Nephron progenitor cell (in vitro differentiated cells): ENCODE measurements around the gene NEXMIF.

ENCODE experiments used
- DNase-seq: peaks from one replicate; pipeline ENCODE4 v3.0.0; 2021
- H3K27ac Mint-ChIP-seq: 2 replicates; pipeline ENCODE4 v1.8.0; 2021; ENCODE audit warnings: mild to moderate bottlenecking, moderate library complexity, mixed read lengths
- H3K27me3 Mint-ChIP-seq: 2 replicates; pipeline ENCODE4 v1.8.0; 2021; ENCODE audit warnings: mild to moderate bottlenecking, low read depth, mixed read lengths; ENCODE audit not compliant: poor library complexity
- H3K36me3 Mint-ChIP-seq: 2 replicates; pipeline ENCODE4 v1.8.0; 2021; ENCODE audit warnings: low read depth, mixed read lengths
- H3K4me1 Mint-ChIP-seq: 2 replicates; pipeline ENCODE4 v1.8.0; 2021; ENCODE audit warnings: mixed read lengths
- H3K4me3 Mint-ChIP-seq: 2 replicates; pipeline ENCODE4 v1.8.0; 2021; ENCODE audit warnings: mild to moderate bottlenecking, moderate library complexity, mixed read lengths
- H3K9me3 Mint-ChIP-seq: 2 replicates; pipeline ENCODE4 v1.8.0; 2021; ENCODE audit warnings: mild to moderate bottlenecking, moderate library complexity, mixed read lengths
- TF ChIP-seq, protein P1 (sequence below): fragments of 200-600 bp; sonication (generic); IDR thresholded peaks from 2 replicates; pipeline ENCODE4 v1.5.0; 2021; ENCODE audit warnings: antibody characterized with exemption

NEXMIF gene

DNA sequence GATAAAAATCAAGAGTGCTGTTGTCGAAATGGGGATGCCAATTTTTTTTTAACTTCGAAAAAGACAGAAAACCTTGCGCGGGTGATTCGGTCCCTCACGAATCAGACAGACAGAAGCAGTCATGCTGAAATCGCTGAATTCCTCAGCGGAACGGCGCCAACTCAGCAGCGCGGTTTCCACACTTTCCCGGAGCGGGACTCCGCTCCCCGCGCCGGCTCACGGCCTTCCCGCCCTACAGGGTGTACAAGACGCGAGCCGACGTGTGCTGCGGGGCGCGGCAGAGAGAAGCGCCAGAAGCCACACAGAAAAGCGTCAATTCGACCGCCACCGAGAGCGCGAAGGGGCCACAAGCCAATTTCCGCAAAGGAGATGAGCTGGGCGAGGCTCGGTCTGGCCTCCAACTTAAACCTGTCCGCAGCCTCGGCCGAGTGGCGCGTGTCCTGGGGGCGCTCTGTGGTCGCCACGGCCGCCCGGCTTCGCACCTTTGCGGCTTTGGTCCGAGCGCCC lies 1.3 kb downstream of the NEXMIF start:
- Mint-ChIP-seq H3K36me3 (no peaks in the 10 kb centered on the region), H3K27me3 (peaks cover 61% of the 10 kb centered on the region), H3K27ac (no peak overlapping the region), H3K4me1 (no peaks in the 10 kb centered on the region), H3K4me3 (peak overlapping the region; percentile 88), H3K9me3 (peaks cover 56% of the 10 kb centered on the region)
- TF ChIP-seq, protein P1, sequence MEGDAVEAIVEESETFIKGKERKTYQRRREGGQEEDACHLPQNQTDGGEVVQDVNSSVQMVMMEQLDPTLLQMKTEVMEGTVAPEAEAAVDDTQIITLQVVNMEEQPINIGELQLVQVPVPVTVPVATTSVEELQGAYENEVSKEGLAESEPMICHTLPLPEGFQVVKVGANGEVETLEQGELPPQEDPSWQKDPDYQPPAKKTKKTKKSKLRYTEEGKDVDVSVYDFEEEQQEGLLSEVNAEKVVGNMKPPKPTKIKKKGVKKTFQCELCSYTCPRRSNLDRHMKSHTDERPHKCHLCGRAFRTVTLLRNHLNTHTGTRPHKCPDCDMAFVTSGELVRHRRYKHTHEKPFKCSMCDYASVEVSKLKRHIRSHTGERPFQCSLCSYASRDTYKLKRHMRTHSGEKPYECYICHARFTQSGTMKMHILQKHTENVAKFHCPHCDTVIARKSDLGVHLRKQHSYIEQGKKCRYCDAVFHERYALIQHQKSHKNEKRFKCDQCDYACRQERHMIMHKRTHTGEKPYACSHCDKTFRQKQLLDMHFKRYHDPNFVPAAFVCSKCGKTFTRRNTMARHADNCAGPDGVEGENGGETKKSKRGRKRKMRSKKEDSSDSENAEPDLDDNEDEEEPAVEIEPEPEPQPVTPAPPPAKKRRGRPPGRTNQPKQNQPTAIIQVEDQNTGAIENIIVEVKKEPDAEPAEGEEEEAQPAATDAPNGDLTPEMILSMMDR: no peak
- DNase-seq: peak; percentile 12

DNA sequence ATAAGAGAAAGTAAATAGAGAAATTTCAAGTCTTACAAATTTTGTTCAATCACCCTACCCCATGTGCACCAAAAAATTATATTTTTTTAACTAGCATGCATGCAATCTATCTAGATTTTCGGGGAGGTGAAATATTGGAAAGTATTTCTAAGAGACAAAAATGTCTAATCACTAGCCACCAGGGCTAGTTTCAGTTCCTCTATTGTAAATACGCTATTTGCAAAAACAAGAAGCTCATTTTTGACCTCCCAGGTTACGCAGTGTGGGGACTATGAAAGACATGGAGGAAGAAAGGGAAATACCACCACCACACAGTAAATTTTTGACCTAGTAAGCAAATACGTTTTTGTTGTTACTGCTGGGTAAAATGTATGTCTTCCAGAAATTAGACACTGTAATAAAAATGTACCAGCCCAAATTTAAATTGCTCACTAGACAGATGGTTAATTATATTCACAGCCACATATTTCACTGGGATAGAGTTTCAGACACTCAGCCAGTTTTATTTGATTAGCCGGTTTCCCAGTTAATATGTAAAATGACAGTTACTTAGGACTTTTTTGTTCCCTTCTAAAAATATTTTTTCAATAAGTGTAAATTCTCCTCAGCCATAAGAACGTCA lies 2.2 kb downstream of the NEXMIF start:
- TF ChIP-seq, protein P1: no peak
- H3K27ac Mint-ChIP-seq: no peak overlapping the region
- no peaks in the 10 kb centered on the region for H3K4me1 Mint-ChIP-seq
- peak overlapping the region; percentile 65 for H3K4me3 Mint-ChIP-seq
- H3K27me3 Mint-ChIP-seq: peaks cover 61% of the 10 kb centered on the region
- DNase-seq: no peak
- H3K36me3 Mint-ChIP-seq: no peaks in the 10 kb centered on the region
- peaks cover 56% of the 10 kb centered on the region for H3K9me3 Mint-ChIP-seq

DNA sequence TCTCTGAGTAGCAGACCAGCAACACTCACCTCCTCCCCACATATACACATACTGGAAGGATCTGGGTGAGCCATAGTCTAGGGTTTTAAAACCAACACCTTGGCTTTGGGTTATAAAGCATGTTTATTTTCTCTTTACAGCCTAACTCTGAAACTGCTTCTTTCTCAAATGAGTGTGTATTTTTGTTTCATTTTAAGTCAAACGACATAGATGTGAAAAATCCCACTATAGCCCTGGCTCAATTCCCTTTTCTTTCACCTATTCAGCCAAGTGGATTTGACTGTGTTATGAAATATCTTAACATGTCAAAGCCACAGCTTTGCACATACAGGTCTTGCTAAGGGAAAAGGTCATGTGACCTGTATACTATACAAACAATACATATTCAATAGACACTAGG lies 13.8 kb downstream of the NEXMIF start:
- H3K4me3 Mint-ChIP-seq: no peak overlapping the region
- H3K4me1 Mint-ChIP-seq: no peaks in the 10 kb centered on the region
- DNase-seq: no peak
- peaks cover 42% of the 10 kb centered on the region for H3K9me3 Mint-ChIP-seq
- no peaks in the 10 kb centered on the region for H3K27me3 Mint-ChIP-seq
- TF ChIP-seq, protein P1: no peak
- no peak overlapping the region for H3K27ac Mint-ChIP-seq
- H3K36me3 Mint-ChIP-seq: no peaks in the 10 kb centered on the region

DNA sequence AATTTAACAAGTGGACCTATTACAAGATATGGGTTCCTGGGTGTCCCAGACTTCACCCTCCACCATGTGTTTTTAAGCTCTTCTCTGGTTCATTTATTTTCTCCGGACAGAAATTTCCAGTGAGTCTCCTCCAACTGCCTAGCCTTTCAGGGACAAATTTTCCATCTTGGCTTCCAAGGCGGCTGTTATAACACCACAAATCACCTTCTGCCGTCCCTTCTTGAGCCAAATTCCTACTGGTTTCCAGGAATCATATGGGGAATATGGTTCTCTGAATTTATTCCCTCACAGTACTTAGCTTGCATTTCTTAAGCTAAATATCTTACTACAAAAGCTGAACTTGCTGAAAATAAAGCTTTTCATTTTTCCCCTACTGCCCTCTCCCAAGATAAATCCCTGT lies 18.8 kb downstream of the NEXMIF start:
- Mint-ChIP-seq H3K4me3 (no peak overlapping the region), H3K4me1 (no peaks in the 10 kb centered on the region), H3K27ac (no peak overlapping the region), H3K9me3 (peaks cover 31% of the 10 kb centered on the region), H3K27me3 (no peaks in the 10 kb centered on the region), H3K36me3 (no peaks in the 10 kb centered on the region)
- no peak for DNase-seq
- TF ChIP-seq, protein P1: no peak

DNA sequence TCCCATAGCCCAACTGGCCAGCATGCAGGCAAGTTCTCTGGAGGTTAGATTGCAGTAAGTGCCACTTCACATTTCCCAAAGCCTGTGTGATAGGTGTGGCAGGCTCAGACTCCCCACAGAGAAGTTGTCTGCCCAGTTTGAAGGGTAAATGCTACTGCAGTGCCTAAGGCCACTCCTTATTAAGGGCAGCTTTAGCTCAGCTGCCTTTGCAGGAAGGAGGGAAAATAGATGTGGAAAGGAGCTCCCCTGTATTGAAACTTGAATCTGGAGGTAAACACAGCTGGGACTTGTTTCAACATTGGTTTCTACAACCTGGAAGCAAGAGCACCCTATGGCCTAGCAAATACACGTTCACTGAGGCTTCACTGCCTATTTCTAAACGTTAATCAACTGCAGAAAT lies 22.4 kb downstream of the NEXMIF start:
- H3K27me3 Mint-ChIP-seq: no peaks in the 10 kb centered on the region
- TF ChIP-seq, protein P1: no peak
- H3K27ac Mint-ChIP-seq: no peak overlapping the region
- no peaks in the 10 kb centered on the region for H3K36me3 Mint-ChIP-seq
- H3K4me1 Mint-ChIP-seq: no peaks in the 10 kb centered on the region
- no peak for DNase-seq
- H3K4me3 Mint-ChIP-seq: no peak overlapping the region
- H3K9me3 Mint-ChIP-seq: peaks cover 29% of the 10 kb centered on the region

DNA sequence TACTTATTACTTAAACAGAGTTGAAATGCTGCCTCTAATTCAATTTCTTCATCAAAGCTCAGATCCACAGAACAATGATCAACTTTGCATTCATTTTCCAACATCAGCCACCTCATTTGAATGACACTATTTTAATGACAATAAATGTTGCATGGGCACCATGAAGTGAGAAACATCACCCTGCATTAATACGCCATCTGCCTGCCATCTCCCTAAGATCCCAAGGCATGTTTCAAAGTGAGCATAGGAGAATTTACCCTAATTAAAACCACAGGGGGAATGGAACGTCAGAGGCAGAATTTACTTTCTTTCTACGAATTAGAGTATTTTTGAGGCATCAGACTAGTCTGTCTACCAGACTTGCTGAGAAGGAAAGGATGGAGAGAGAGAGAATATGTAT lies 32.7 kb downstream of the NEXMIF start:
- TF ChIP-seq, protein P1: no peak
- Mint-ChIP-seq H3K36me3 (no peaks in the 10 kb centered on the region), H3K27ac (no peak overlapping the region), H3K9me3 (peaks cover 21% of the 10 kb centered on the region), H3K27me3 (no peaks in the 10 kb centered on the region), H3K4me3 (no peak overlapping the region), H3K4me1 (peaks cover 12% of the 10 kb centered on the region)
- DNase-seq: no peak
